ENCODE results near the gene C2CD4C. TPM values are rescaled to one million over a fixed set of nuclear protein-coding genes. Genes with fewer than 3 reads are reported as not detected.
"Not testable (repeated sequence)": the region's sequence is repeated elsewhere in the genome, so short reads cannot be mapped to it uniquely, and the experiment has no call there.

Gene C2CD4C
- total RNA-seq, 2 donors from 2014 or later: 0.52 to 0.96 TPM

DNA sequence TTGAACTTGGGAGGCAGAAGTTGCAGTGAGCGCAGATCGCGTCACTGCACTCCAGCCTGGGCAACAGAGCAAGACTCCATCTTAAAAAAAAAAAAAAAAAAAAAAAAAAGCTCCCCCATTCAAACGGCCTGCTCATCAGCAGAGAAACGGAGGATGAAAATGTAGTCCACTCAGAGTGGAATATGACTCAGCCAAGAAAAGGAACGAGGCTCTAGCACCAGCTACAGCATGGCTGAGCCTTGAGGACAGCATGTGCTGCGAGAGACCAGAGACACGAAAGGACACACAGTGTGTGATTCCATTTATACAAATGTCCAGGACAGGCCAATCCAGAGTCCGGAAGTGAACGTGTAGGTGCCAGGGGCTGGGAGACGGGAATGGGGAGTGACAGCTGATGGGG is 46.3 kb downstream of the C2CD4C start:
- H3K27me3 ChIP-seq: no peaks in the 10 kb centered on the region

GRCh38 chr19:362154-362553 is 46.8 kb downstream of the C2CD4C start:
- intact Hi-C loops (cut with DNase I): no loop called here
- no peak for TF ChIP-seq CTCF (IDR thresholded peaks at IDR 0.05)
- H3K4me3 ChIP-seq: no peak overlapping the region
- DNase-seq: no peak
- no peaks in the 10 kb centered on the region for H3K4me1 ChIP-seq
- H3K27ac ChIP-seq: no peak overlapping the region
- H3K9me3 ChIP-seq: no peaks in the 10 kb centered on the region
- no peaks in the 10 kb centered on the region for H3K36me3 ChIP-seq
- H3K27me3 ChIP-seq: no peaks in the 10 kb centered on the region
- H3K9ac ChIP-seq (ENCODE audit: low read depth in 2 of 2, low read length in 2 of 2): no peak overlapping the region

More for the DNA sequence above, 46.3 kb downstream of the C2CD4C start:
- Histone ChIP-seq H3K27ac (no peak overlapping the region), H3K9ac (ENCODE audit: low read depth in 2 of 2, low read length in 2 of 2) (no peak overlapping the region), H3K9me3 (no peaks in the 10 kb centered on the region), H3K36me3 (no peaks in the 10 kb centered on the region), H3K4me1 (no peaks in the 10 kb centered on the region), H3K4me3 (no peak overlapping the region)
- intact Hi-C loops (cut with DNase I): no loop called here
- TF ChIP-seq CTCF (IDR thresholded peaks at IDR 0.05): no peak
- DNase-seq: no peak

DNA sequence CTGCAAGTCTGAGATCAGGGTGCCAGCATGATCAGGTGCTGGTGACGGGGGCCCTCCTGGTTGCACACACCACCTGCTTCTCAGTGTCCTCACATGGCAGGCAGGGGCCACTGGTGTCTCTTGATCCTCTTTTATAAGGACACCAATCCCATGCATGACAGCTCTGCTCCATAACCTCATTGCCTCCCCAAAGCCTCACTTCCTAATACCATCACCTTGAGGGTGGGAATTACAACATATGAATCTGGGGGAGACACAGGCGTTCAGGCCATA is 49.4 kb downstream of the C2CD4C start:
- Histone ChIP-seq H3K4me3 (no peak overlapping the region), H3K4me1 (no peaks in the 10 kb centered on the region), H3K27ac (no peak overlapping the region), H3K27me3 (no peaks in the 10 kb centered on the region), H3K9ac (ENCODE audit: low read depth in 2 of 2, low read length in 2 of 2) (no peak overlapping the region), H3K9me3 (no peaks in the 10 kb centered on the region), H3K36me3 (no peaks in the 10 kb centered on the region)
- no peak for DNase-seq
- TF ChIP-seq CTCF (IDR thresholded peaks at IDR 0.05): no peak
- intact Hi-C loops (cut with DNase I): no loop called here

DNA sequence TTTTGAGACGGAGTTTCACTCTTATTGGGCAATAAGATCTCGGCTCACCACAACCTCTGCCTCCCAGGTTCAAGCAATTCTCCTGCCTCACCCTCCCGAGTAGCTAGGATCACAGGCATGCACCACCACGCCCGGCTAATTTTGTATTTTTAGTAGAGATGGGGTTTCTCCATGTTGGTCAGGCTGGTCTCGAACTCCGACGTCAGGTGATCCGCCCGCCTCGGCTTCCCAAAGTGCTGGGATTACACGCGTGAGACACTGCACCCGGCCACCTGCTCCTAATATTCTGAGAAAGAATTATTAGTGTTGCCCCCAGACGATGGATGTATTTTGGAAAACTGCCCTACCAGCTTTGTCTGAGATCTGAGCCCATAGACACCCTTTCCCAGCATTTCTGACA is 53.4 kb downstream of the C2CD4C start:
- H3K9ac ChIP-seq (ENCODE audit: low read depth in 2 of 2, low read length in 2 of 2); intact Hi-C loops (cut with DNase I); H3K27ac ChIP-seq; H3K27me3 ChIP-seq; H3K9me3 ChIP-seq; DNase-seq; H3K4me1 ChIP-seq; H3K36me3 ChIP-seq; H3K4me3 ChIP-seq: not testable (repeated sequence)

Other genes starting within 250 kb of the C2CD4C start
- gene PLPP2, start 117.7 kb downstream of the C2CD4C start, total RNA-seq: 10 to 100 TPM; 83.4 to 88.6 TPM
- 10 to 100 TPM; 17.3 to 19.1 TPM for gene MIER2, start 64.4 kb downstream of the C2CD4C start, total RNA-seq
- 1 to 10 TPM; 2.7 to 9.5 TPM for gene SHC2, start 51.9 kb upstream of the C2CD4C start, total RNA-seq
- gene MADCAM1, start 87.3 kb upstream of the C2CD4C start, total RNA-seq: 1 to 10 TPM; 4.5 to 7.3 TPM
- gene TPGS1, start 98.3 kb upstream of the C2CD4C start, total RNA-seq: 10 to 100 TPM; 13.3 to 14.4 TPM
- 10 to 100 TPM; 60.7 to 93.4 TPM for gene CDC34, start 122.6 kb upstream of the C2CD4C start, total RNA-seq
- 1 to 10 TPM in 1 of 2 donors, under 1 TPM in 1; 0.61 to 1.0 TPM for gene GZMM, start 134.9 kb upstream of the C2CD4C start, total RNA-seq
- gene BSG, start 163.4 kb upstream of the C2CD4C start, total RNA-seq: 1,000 to 10,000 TPM in 1 of 2 donors, 100 to 1,000 TPM in 1; 920 to 1,084 TPM
- under 1 TPM; 0.17 to 0.40 TPM for gene HCN2, start 180.7 kb upstream of the C2CD4C start, total RNA-seq
- 10 to 100 TPM; 50.2 to 77.3 TPM for gene POLRMT, start 224.4 kb upstream of the C2CD4C start, total RNA-seq
- gene FGF22, start 230.7 kb upstream of the C2CD4C start, total RNA-seq: not detected

All from colonic mucosa (tissue), 4 donors.